Measurements from ENCODE around the gene ITPKC. TPM values are rescaled to one million over a fixed set of nuclear protein-coding genes. Genes with fewer than 3 reads are reported as not detected.

Gene ITPKC
- total and polyA plus RNA-seq, 2 experiments from 2014 or later = 5.3 to 12.6 TPM

GRCh38 chr19:40671404-40671803 is 45.5 kb upstream of the ITPKC start:
- H3K4me1 Mint-ChIP-seq = no peaks in the 10 kb centered on the region
- Histone ChIP-seq H3K9me2 (ENCODE audit: insufficient read depth) (no peaks in the 10 kb centered on the region), H3K27ac (ENCODE audit: low read depth) (no peak overlapping the region), H3K4me2 (no peak overlapping the region), H3F3A (replicated peaks; ENCODE audit: low read depth) (no peaks in the 10 kb centered on the region), H4K20me1 (replicated peaks; ENCODE audit: insufficient read depth) (no peaks in the 10 kb centered on the region), H3K79me2 (replicated peaks; ENCODE audit: insufficient read depth) (no peaks in the 10 kb centered on the region), H3K4me1 (ENCODE audit: insufficient read depth) (no peaks in the 10 kb centered on the region), H3K36me3 (ENCODE audit: insufficient read depth) (peaks cover 15% of the 10 kb centered on the region; the same call in 1 of the 2 replicates), H3K4me3 (no peak overlapping the region), H2AFZ (no peak overlapping the region), H3K27me3 (ENCODE audit: insufficient read depth) (no peaks in the 10 kb centered on the region)
- no peaks in the 10 kb centered on the region for H3K27me3 Mint-ChIP-seq (ENCODE audit: insufficient read depth, low read depth, poor library complexity)
- DNase-seq (ENCODE audit: low spot score) (no peak), ATAC-seq (no peak)
- no peak overlapping the region for H3K27ac Mint-ChIP-seq
- no peak overlapping the region for H3K4me3 Mint-ChIP-seq
- H3K9me3 Mint-ChIP-seq = no peaks in the 10 kb centered on the region
- TF ChIP-seq EZH2phosphoT487 (IDR thresholded peaks at IDR 0.05; ENCODE audit: unreplicated experiment) (no peak), ZNF462 (CRISPR knock-in tag; IDR thresholded peaks at IDR 0.05) (no peak), NANOG (IDR thresholded peaks at IDR 0.05; ENCODE audit: borderline replicate concordance) (no peak), POLR2AphosphoS5 (IDR thresholded peaks at IDR 0.05; ENCODE audit: low read depth) (no peak), CTCF (conservative IDR thresholded peaks at IDR 0.05; ENCODE audit: low read depth in 2 of 2) (no peak), STAT1 (IDR thresholded peaks at IDR 0.05; ENCODE audit: unreplicated experiment) (no peak), ETS1 (IDR thresholded peaks at IDR 0.05) (no peak), CREB1 (CRISPR knock-in tag; IDR thresholded peaks at IDR 0.05; ENCODE audit: low read depth) (no peak), ZNF114 (CRISPR knock-in tag; IDR thresholded peaks at IDR 0.05) (no peak), REST (IDR thresholded peaks at IDR 0.05; ENCODE audit: unreplicated experiment) (no peak), JUNB (IDR thresholded peaks at IDR 0.05; ENCODE audit: unreplicated experiment) (no peak), ZNF331 (CRISPR knock-in tag; IDR thresholded peaks at IDR 0.05; ENCODE audit: low read depth) (no peak), EZH2 (IDR thresholded peaks at IDR 0.05; ENCODE audit: low read depth, unreplicated experiment) (no peak)
- H3K36me3 Mint-ChIP-seq (ENCODE audit: low read depth) = peaks cover 31% of the 10 kb centered on the region

Data from GM23338 (cell line).